Left kidney (tissue), 8 donors: ENCODE results near the gene PAN2. TPM values are rescaled to one million over a fixed set of nuclear protein-coding genes. Genes with fewer than 3 reads are reported as not detected.
"Not testable (repeated sequence)": the region's sequence is repeated elsewhere in the genome, so short reads cannot be mapped to it uniquely, and the experiment has no call there.

Source experiments
- DNase-seq: peaks from one replicate; pipeline ENCODE4 v3.0.0-alpha.2; 2013
- long read RNA-seq, 8 donors: transcript quantifications; one replicate each; lab custom pipeline, GENCODE V29; 2026
- polyA plus RNA-seq: library from polyadenylated mRNA; unstranded; fragments of 120-200 nt; gene quantifications from one replicate; pipeline ENCODE4 v1.2.1, GENCODE V29; 2013; ENCODE audit not compliant: insufficient read length

PAN2 gene
- polyA plus RNA-seq, result 135 TPM
- long read RNA-seq, donor 1, full-length matches to known transcripts, result 5 of 5 reads
- long read RNA-seq, donor 1, partial matches to known transcripts, result 0 of 5 reads
- long read RNA-seq, donor 1, other reads (novel, unspliced or antisense), result 0 of 5 reads
- long read RNA-seq, donor 2, full-length matches to known transcripts, result 6 of 6 reads
- long read RNA-seq, donor 2, partial matches to known transcripts, result 0 of 6 reads
- long read RNA-seq, donor 2, other reads (novel, unspliced or antisense), result 0 of 6 reads
- long read RNA-seq, donor 3, partial matches to known transcripts, result 5 of 11 reads
- long read RNA-seq, donor 3, other reads (novel, unspliced or antisense), result 0 of 11 reads
- long read RNA-seq, donor 4, partial matches to known transcripts, result 0 of 1 reads
- long read RNA-seq, donor 4, other reads (novel, unspliced or antisense), result 0 of 1 reads
- long read RNA-seq, donor 5, full-length matches to known transcripts, result 9 of 9 reads
- long read RNA-seq, donor 5, partial matches to known transcripts, result 0 of 9 reads
- long read RNA-seq, donor 5, other reads (novel, unspliced or antisense), result 0 of 9 reads
- long read RNA-seq, donor 6, partial matches to known transcripts, result 0 of 1 reads
- long read RNA-seq, donor 6, other reads (novel, unspliced or antisense), result 0 of 1 reads
- long read RNA-seq, donor 7, full-length matches to known transcripts, result 7 of 12 reads
- long read RNA-seq, donor 7, partial matches to known transcripts, result 5 of 12 reads
- long read RNA-seq, donor 7, other reads (novel, unspliced or antisense), result 0 of 12 reads
- long read RNA-seq, donor 8, partial matches to known transcripts, result 7 of 8 reads
- long read RNA-seq, donor 8, other reads (novel, unspliced or antisense), result 0 of 8 reads

- DNase-seq, result peak; percentile 98
These were observed at the start of gene PAN2 for GRCh38 chr12:56333679-56334489. Gene PAN2, minus strand, starts transcription at chr12:56334000. Its CDS starts 906 bp downstream, at chr12:56333094.

- no peak for DNase-seq
These were observed 48.8 kb upstream of the PAN2 start for GRCh38 chr12:56382611-56383010.

- no peak for DNase-seq
These were observed 44.2 kb upstream of the PAN2 start for GRCh38 chr12:56377989-56378316.

GRCh38 chr12:56377310-56377988 lies 43.6 kb upstream of the PAN2 start:
- DNase-seq, result no peak

- no peak for DNase-seq
These were observed 42.0 kb upstream of the PAN2 start for GRCh38 chr12:56375598-56376434.

- no peak for DNase-seq
These were observed 41.2 kb upstream of the PAN2 start for GRCh38 chr12:56374726-56375597.

- no peak for DNase-seq
These were observed 39.7 kb upstream of the PAN2 start for GRCh38 chr12:56373515-56373914.

GRCh38 chr12:56366948-56367347 lies 33.1 kb upstream of the PAN2 start:
- DNase-seq, result no peak

- DNase-seq, result no peak
These were observed 28.6 kb upstream of the PAN2 start, which contains the start of gene APOF for GRCh38 chr12:56362130-56363059. Gene APOF, minus strand, starts transcription at chr12:56362857. Its CDS starts 112 bp downstream, at chr12:56362745.

- DNase-seq, result no peak
These were observed 27.8 kb upstream of the PAN2 start for GRCh38 chr12:56361487-56362129.

GRCh38 chr12:56359851-56360767 lies 26.3 kb upstream of the PAN2 start, which contains the start of gene STAT2:
Gene STAT2, minus strand, starts transcription at chr12:56360107. Its CDS starts 3,536 bp downstream, at chr12:56356571.
- DNase-seq, result peak; percentile 100

GRCh38 chr12:56358836-56359532 lies 25.2 kb upstream of the PAN2 start:
- no peak for DNase-seq

GRCh38 chr12:56351325-56351724 lies 17.5 kb upstream of the PAN2 start:
- no peak for DNase-seq

GRCh38 chr12:56350662-56351061 lies 16.9 kb upstream of the PAN2 start:
- DNase-seq, result no peak

GRCh38 chr12:56348776-56349175 lies 15.0 kb upstream of the PAN2 start:
- DNase-seq, result no peak

GRCh38 chr12:56347255-56347654 lies 13.5 kb upstream of the PAN2 start:
- not testable (repeated sequence) for DNase-seq
